ENCODE data around the gene CACNA1S. TPM values are rescaled to one million over a fixed set of nuclear protein-coding genes. Genes with fewer than 3 reads are reported as not detected.

CACNA1S gene
- total RNA-seq, 2 donors from 2014 or later, result not detected

DNA sequence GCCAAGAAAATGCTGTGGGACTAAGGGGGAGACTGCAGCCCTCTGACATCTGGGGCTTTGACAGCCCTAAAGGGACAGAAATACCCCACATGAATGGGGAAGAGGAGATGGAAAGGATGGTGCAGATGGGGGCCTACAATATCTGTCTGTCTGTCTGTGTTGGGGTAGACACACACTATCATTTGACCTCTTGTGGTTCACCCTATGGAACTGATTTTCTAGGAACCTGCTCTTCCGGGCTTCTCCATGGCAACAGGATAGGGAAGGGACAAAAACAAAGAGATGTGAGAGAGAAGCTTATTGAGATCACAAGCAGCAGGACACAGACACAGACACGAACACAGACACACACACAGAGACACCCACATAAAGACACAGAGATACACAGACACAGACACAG, 105.8 kb downstream of the CACNA1S start:
- DNase-seq (ENCODE audit: low spot score), result no peak
- Histone ChIP-seq H3K4me1 (no peaks in the 10 kb centered on the region), H3K27me3 (no peaks in the 10 kb centered on the region), H3K27ac (no peak overlapping the region), H3K9me3 (no peaks in the 10 kb centered on the region), H3K4me3 (no peak overlapping the region), H3K36me3 (no peaks in the 10 kb centered on the region)
- TF ChIP-seq, protein P1, sequence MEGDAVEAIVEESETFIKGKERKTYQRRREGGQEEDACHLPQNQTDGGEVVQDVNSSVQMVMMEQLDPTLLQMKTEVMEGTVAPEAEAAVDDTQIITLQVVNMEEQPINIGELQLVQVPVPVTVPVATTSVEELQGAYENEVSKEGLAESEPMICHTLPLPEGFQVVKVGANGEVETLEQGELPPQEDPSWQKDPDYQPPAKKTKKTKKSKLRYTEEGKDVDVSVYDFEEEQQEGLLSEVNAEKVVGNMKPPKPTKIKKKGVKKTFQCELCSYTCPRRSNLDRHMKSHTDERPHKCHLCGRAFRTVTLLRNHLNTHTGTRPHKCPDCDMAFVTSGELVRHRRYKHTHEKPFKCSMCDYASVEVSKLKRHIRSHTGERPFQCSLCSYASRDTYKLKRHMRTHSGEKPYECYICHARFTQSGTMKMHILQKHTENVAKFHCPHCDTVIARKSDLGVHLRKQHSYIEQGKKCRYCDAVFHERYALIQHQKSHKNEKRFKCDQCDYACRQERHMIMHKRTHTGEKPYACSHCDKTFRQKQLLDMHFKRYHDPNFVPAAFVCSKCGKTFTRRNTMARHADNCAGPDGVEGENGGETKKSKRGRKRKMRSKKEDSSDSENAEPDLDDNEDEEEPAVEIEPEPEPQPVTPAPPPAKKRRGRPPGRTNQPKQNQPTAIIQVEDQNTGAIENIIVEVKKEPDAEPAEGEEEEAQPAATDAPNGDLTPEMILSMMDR (IDR thresholded peaks at IDR 0.05), result no peak

DNA sequence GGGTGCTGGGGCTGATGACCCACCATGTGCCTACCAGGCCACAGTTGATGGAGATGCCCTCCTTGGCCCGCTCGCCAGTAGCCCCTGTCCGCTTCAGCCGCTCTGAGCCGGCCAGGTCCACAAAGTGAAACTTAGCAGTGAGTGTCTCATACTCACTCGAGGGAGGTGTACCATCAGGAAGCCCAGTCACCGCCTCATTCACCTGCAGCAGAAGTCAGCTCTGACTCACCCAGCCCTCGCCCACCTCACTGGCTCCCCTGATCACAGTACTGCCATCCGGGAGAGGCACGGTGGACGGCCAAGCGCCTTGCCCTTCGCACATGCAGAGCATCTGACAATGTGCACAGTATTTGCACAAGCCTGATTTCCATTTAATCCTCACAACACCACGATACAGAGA, 107.5 kb downstream of the CACNA1S start:
- no peaks in the 10 kb centered on the region for H3K36me3 ChIP-seq
- H3K27ac ChIP-seq, result no peak overlapping the region
- no peaks in the 10 kb centered on the region for H3K27me3 ChIP-seq
- DNase-seq (ENCODE audit: low spot score), result no peak
- H3K4me1 ChIP-seq, result no peaks in the 10 kb centered on the region
- H3K9me3 ChIP-seq, result no peaks in the 10 kb centered on the region
- TF ChIP-seq, protein P1 (IDR thresholded peaks at IDR 0.05), result no peak
- no peak overlapping the region for H3K4me3 ChIP-seq

DNA sequence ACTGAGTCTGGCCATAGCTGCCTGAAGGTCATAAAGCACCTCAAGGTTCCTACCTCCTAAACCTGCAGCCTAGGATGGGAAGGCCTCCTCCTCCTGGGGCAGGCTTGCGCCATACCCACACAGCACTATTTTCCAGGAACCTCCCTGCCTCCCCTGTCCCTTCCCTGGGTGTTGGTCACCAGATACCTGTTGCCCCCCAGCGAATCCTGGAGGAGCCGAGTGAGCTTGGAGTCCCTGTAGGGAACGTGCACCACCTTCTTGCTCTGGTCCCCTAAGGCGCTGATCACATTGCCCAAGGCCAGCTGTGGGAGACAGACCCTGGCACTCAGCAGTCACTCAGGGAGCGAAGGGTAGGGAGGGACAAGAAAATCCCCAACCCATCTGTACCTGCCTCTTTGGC, 108.1 kb downstream of the CACNA1S start:
- Histone ChIP-seq H3K4me3 (no peak overlapping the region), H3K27me3 (no peaks in the 10 kb centered on the region)

DNA sequence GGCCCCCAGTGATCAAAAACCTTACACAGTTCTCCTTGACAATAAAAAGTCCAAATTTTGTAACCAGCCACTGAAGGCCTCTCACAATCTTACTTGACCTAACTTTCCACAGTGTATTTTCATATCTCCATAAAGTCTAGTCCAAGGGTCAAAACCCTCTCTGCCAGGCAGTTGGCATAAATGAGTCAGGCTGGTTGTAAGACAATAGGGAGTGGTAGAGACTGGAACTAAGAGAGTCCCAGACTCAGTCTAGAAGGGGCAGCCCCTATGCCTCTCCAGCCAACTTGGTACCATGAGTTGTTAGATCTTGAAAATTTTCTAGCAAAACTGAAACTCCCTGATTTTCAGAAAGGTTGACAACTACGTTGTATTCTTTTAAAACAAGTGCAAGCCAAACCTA, 109.7 kb downstream of the CACNA1S start:
- H3K36me3 ChIP-seq, result no peaks in the 10 kb centered on the region
- TF ChIP-seq, protein P1 (IDR thresholded peaks at IDR 0.05), result no peak
- DNase-seq (ENCODE audit: low spot score), result no peak

More for the DNA sequence above, 108.1 kb downstream of the CACNA1S start:
- Histone ChIP-seq H3K9me3 (no peaks in the 10 kb centered on the region), H3K4me1 (no peaks in the 10 kb centered on the region), H3K36me3 (no peaks in the 10 kb centered on the region), H3K27ac (no peak overlapping the region)
- DNase-seq (ENCODE audit: low spot score), result no peak
- TF ChIP-seq, protein P1 (IDR thresholded peaks at IDR 0.05), result no peak

DNA sequence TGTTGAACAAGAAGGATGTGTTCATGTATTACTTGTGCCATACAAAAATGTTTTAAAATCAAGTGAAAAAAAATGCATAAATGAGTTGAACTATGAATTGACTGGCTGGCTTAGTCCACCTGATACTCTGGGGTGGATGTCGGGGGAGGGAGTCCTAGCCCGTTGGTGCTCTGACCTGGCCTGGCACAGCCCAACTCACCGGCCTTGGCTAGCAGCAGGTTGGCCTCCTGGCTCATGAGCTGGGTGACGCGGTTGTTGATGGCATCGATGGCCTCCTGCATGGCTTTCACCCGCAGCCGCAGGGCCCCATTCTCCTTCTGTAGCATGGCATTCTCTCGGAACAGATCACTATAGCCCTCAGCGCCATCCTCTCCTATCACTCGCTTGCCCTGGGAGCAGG, 110.3 kb downstream of the CACNA1S start:
- Histone ChIP-seq H3K4me3 (no peak overlapping the region), H3K27ac (no peak overlapping the region), H3K4me1 (no peaks in the 10 kb centered on the region), H3K36me3 (no peaks in the 10 kb centered on the region), H3K9me3 (no peaks in the 10 kb centered on the region), H3K27me3 (no peaks in the 10 kb centered on the region)
- TF ChIP-seq, protein P1 (IDR thresholded peaks at IDR 0.05), result no peak
- no peak for DNase-seq (ENCODE audit: low spot score)

More for the DNA sequence above, 109.7 kb downstream of the CACNA1S start:
- H3K4me3 ChIP-seq, result no peak overlapping the region
- no peaks in the 10 kb centered on the region for H3K27me3 ChIP-seq
- H3K9me3 ChIP-seq, result no peaks in the 10 kb centered on the region
- no peaks in the 10 kb centered on the region for H3K4me1 ChIP-seq
- H3K27ac ChIP-seq, result no peak overlapping the region

DNA sequence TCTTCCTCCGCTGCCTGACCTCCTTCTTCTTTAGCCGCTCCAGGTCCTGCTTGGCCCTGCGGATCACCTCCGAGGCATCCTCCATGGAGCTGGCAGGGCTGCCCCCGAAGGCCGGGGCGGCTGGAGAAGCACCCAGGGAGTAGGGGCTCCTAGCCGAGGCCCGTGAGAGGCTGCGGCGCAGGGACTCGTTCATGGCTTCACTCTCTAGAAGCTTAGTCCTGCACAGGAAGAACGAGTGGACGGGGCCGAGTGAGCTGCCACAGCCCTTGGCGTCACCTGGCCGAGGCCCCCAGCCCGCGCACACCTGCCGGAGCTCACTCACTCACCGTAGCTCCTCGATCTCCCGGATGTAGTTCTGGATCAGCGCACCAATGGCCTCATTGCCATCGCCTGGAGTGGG, 111.8 kb downstream of the CACNA1S start:
- H3K9me3 ChIP-seq, result no peaks in the 10 kb centered on the region
- H3K27ac ChIP-seq, result no peak overlapping the region
- no peak for DNase-seq (ENCODE audit: low spot score)
- no peaks in the 10 kb centered on the region for H3K27me3 ChIP-seq
- H3K4me1 ChIP-seq, result no peaks in the 10 kb centered on the region
- TF ChIP-seq, protein P1 (IDR thresholded peaks at IDR 0.05), result no peak
- H3K4me3 ChIP-seq, result no peak overlapping the region
- no peaks in the 10 kb centered on the region for H3K36me3 ChIP-seq

Measured in right atrium auricular region (tissue), 2 donors.